IPS DF 4.7 (cell line): ENCODE data around the gene MIA3.
"Not testable (repeated sequence)": the region's sequence is repeated elsewhere in the genome, so short reads cannot be mapped to it uniquely, and the experiment has no call there.

Source experiments
- DNase-seq: peaks from one replicate; pipeline ENCODE4 v3.0.0-alpha.2; 2013; ENCODE audit warnings: low spot score; ENCODE audit errors: extremely low read depth

MIA3 gene

DNA sequence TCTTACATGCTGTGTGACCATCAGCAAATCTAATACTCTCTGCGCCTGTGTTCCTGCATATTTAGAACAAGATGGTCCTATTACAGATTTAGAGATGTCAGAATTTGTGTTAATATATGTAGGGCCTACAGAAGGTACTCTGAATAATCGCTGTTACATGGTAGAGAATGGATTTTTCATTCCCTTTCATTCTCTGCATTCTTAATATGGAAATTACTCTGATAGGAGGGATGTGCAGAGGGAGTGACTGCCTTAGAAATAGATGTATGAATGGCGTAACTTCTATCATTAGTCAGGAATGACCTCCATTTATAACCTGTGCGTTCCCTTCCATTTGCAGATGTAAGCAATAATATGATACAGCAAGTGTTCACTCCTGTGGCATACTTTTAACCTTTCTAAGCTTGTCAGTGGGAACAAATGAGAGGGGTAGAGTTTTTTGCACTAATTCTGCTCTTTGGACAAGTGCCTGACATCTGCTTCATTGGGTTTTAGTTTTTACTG, 45.6 kb downstream of the MIA3 start:
- no peak for DNase-seq

DNA sequence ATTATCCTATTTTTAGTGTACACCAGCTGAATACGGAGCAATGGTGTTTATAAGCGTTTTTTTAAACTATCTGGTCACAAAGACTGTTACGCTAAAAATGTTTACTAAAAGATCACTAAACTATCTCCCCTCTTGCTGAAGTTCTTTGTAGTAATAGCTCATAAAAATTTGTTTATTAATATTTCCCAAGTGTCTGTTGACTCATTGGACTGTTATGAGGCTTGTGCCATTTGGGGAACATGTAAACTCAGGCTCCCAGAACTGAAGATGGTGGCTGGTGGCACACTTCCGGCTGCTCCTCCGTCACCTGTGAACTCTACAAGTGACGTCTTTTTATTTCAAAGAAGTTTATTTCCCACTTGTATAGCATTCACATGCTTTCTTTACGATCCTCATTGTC, 48.1 kb downstream of the MIA3 start:
- DNase-seq: no peak

- not testable (repeated sequence) for DNase-seq
These were observed 50.3 kb downstream of the MIA3 start for GRCh38 chr1:222668184-222668583.

GRCh38 chr1:222669107-222669506, 51.2 kb downstream of the MIA3 start:
- DNase-seq: not testable (repeated sequence)

DNA sequence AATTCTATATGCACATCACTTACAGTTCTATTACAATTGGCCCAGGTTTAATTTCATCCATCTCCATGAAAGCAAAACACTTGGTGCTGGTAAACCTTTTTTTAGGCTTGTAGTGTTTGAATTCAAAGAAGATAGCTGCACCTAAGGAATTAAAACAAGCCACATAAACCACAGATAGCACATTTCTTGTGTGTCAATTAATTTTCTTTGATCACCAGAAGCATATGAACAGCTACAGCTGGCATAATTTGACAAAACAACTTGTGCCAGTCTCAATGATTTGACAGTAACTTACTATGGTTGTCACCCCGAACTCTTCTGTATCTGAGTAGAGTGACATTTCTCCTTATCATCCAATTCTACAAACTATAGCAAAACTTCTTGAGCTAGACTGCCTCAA, 52.2 kb downstream of the MIA3 start:
- no peak for DNase-seq

GRCh38 chr1:222680080-222680479, 62.2 kb downstream of the MIA3 start:
- no peak for DNase-seq

DNA sequence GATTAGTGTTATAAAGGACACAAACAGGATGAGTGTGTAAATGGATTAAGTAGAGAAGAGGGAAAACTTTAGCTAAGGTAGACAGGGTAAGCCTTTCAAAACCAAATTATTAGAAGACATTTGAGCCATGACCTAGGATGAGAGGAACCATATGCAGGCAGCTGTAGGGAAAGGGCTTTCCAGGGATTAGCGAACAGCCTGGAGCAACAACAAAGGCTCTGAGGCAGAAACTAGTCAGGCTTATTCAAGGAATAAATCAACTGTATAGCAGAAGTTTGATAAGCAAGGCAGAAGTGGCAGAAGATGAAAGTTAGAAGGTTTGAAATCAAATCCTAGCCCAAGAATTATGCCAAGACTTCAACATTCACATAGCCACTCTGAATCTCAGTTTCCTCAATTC, 73.1 kb downstream of the MIA3 start:
- no peak for DNase-seq

- no peak for DNase-seq
These were observed 77.0 kb downstream of the MIA3 start for GRCh38 chr1:222694927-222695326.

DNA sequence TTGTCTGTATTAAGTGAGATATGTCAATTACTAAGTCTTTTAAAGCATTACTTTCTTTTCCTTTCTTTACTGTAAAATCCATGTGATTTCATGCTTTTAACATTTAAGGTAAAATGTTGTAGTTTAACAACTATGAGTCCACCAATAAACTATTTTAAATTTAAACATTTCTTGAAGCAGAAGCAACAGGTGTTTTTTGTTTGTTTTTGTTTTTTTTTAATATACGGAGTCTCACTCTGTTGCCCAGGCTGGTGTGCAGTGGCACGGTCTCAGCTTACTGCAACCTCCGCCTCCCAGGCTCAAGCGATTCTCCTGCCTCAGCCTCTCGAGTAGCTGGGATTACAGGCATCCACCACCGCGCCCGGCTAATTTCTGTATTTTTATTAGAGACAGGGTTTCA, 78.8 kb downstream of the MIA3 start:
- no peak for DNase-seq

- no peak for DNase-seq
These were observed 79.3 kb downstream of the MIA3 start for GRCh38 chr1:222697203-222697602.

GRCh38 chr1:222697826-222698225, 79.9 kb downstream of the MIA3 start:
- DNase-seq: no peak

- no peak for DNase-seq
These were observed 84.3 kb downstream of the MIA3 start for GRCh38 chr1:222702210-222702609.

DNA sequence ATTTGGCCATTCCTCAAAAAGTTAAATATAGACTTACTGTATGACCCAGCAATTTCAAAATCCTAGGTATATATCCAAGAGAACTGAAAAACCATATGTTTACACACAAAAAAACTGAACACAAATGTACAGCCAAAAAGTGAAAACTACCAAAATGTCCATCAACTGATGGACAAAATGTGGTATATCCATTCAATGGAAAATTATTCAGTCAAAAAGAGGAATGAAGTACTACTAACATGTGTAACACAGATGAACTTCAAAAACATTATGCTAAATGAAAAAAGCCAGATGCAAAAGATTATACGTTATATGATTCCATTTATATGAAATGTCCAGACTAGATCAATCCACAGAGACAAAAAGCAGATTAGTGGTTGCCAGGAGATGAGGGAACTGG, 86.4 kb downstream of the MIA3 start:
- DNase-seq: no peak

DNA sequence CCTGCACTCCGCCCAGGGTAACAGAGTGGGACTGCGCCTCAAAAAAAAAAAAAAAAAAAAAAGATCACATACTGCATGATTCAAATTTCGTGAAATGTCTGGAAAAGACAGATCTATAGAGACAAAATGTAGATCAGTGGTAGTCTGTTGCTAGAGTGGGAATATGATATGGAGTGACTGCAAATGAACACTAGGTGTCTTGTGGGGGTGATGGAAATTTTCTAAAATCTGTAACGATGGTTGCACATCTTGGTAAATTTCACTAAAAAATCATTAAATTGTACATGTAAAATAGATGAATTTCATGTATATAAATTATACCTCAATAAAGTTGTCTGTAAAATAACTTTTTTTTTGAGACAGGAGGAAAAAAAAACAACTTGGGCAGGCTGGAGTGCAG, 88.9 kb downstream of the MIA3 start:
- DNase-seq: no peak

- DNase-seq: no peak
These were observed 91.8 kb downstream of the MIA3 start for GRCh38 chr1:222709700-222710153.

DNA sequence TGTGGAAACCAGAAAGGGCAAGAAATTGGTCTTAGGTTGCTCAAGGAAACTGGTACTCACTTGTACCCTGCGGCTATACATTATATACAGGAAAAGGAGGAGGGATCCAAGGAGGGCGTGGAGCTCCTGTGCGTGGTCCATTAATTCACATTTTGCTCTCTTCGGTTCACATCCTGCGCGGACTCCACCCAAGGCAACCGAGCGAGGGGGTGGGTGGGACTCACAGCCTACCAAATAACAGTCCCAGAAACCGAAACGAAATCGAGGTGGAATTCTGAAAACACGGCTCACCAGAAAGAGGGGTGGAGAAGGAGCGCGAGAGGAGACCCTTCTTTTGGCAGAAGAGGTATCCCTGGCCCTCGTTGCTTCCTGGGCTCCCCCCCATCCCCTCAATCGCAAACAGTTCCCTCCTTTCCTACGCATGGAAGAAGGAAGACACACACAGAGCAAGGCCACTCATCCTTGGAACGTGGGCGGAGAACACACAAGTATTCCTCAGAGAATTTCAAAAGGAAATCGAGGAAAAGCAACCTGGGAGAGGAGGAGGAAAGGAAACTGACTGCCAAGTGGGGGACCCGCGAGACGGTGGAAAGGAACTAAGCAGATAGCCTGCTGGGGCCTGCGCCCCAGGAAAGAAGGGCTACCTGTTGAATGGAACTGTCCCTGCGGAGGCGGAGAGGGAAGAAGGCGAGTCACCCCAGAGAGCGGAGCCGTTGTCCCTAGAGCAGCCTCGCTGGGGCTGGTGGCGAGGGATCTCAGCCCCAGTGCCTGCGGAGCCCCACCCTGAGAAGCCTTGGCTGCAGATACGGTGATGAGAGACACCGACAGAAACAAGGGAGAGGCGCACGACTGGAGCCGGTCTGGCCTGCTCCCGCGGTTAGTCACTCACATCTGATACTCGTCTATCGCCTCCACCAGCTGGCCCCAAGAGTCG, 93.7 kb downstream of the MIA3 start:
- DNase-seq: no peak

GRCh38 chr1:222712253-222713090, 94.6 kb downstream of the MIA3 start, which contains the start of the genes AIDA and BROX:
Gene AIDA (minus strand): TSS chr1:222712491. CDS start chr1:222712317, 174 bp downstream.
Gene BROX (plus strand): TSS chr1:222712564. CDS start chr1:222715700, 3,136 bp downstream.
- DNase-seq: no peak

DNA sequence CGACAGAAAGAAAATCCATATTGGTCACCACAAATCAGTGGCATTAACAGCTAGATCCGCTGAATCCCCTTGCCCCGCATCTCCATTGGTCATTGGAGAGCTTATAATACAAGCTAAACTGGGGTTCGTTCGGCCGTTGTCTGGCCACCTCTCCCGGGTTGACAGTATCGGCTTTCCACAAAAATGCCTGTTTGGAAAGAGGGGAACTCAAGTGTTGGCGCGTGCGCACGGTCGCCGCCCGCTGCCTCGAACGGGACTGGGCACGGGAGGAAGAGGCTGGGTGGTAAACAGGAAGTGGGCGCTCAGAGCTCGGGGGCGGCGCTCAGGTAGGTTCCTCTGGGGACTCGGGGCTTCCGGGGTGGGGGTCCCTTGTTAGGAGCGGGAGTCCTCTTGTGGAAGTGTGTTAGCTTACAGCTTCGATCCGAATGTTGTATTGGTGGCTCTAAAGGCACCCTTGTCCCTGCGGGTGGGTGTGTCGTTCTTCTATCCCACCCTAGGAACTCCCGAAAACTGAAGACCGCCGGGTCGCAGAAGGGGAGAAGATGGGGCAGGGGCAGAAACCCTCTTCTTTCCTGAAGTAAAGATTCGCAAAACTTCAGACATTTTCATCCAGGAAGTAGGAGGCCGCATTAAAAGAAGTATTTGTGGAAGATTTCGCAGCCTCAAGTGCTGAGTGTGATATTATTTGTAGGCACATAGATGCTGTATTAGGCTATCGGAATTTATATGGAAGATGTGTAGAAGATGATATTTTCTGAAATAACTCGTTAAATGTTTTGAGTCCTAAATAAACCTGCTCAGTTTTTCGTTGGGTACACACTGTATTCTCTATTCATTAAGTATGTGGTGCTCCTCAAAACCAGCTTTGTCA, 95.4 kb downstream of the MIA3 start:
- no peak for DNase-seq

- no peak for DNase-seq
These were observed 98.5 kb downstream of the MIA3 start for GRCh38 chr1:222716393-222716792.
